H1 (cell line): ENCODE data around the gene DPEP1. TPM values are rescaled to one million over a fixed set of nuclear protein-coding genes. Genes with fewer than 3 reads are reported as not detected.

ENCODE experiments used
- CBX8 ChIP-seq: fragments of 300-800, 300-1000 bp; sonication (generic); IDR thresholded peaks from 2 replicates; pipeline ENCODE4 v1.7.1; 2016; ENCODE audit warnings: low read depth, low read length, borderline replicate concordance
- RAD21 ChIP-seq, 2 experiments: IDR thresholded peaks in 1 of 2; conservative IDR thresholded peaks in 1 of 2; 2 replicates each; pipeline ENCODE4 v1.6.1; 2011; ENCODE audit warnings: low read depth in 2 of 2, low read length in 2 of 2, improper control_type of control experiment in 1 of 2, inconsistent platforms in 1 of 2, mild to moderate bottlenecking in 1 of 2, moderate library complexity in 1 of 2
- ZNF274 ChIP-seq: IDR thresholded peaks from 2 replicates; pipeline ENCODE4 v1.7.0; 2012; ENCODE audit warnings: low read length, borderline replicate concordance; ENCODE audit errors: extremely low read depth
- polyA plus RNA-seq, 7 experiments: library from polyadenylated mRNA; depleted of rRNA in 3 of 7; stranded (reverse) in 5 of 7; unstranded in 2 of 7; fragments of >200 nt in 5 of 7; fragments of 200-250 nt in 2 of 7; gene quantifications; 1 replicate in 5 of 7; 2 replicates in 1 of 7; 4 replicates in 1 of 7; pipeline versions ENCODE4 v1.2.1 to v1.2.3, GENCODE V29; 2011 to 2013; ENCODE audit warnings: missing spikeins in 2 of 7, mixed read lengths in 2 of 7
- total RNA-seq: library from RNA; stranded (reverse); fragmentation: NEBNext Ultra II Directional; extraction: Animal tissue kit (Norgen Biotek cat#: 25700); gene quantifications from 2 replicates; pipeline ENCODE4 v1.2.1, GENCODE V29; 2021

The DPEP1 gene
- total and polyA plus RNA-seq, 2 of the 8 experiments (the other 6 are each of a cell fraction or from before 2014, with no cell fraction given) = 2.8 to 3.1 TPM

GRCh38 chr16:89617036-89617435, 3.6 kb downstream of the DPEP1 start (continued):
- TF ChIP-seq RAD21 (IDR thresholded peaks at IDR 0.05 in 1 of 2, conservative IDR thresholded peaks at IDR 0.05 in 1 of 2; ENCODE audit: low read depth in 2 of 2, low read length in 2 of 2) (no peak), ZNF274 (no peak), CBX8 (no peak)
